ENCODE results near the gene ARHGAP9. TPM values are rescaled to one million over a fixed set of nuclear protein-coding genes. Genes with fewer than 3 reads are reported as not detected.
"Not testable (repeated sequence)": the region's sequence is repeated elsewhere in the genome, so short reads cannot be mapped to it uniquely, and the experiment has no call there.

ARHGAP9 gene
- total RNA-seq, 1 experiment from 2014 or later: 2.6 TPM

DNA sequence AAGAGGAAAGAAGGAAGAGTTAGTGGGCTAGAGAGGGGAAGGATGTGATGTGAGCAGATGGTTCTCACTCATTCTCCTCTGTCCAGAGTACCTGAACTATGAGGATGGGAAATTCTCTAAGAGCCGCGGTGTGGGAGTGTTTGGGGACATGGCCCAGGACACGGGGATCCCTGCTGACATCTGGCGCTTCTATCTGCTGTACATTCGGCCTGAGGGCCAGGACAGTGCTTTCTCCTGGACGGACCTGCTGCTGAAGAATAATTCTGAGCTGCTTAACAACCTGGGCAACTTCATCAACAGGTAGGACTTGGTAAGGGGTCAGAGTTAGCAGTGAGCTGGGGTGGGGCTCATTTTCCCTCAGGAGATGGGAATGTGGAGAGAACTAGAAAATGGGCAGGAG, 33.0 kb upstream of the ARHGAP9 start:
- H3K27me3 ChIP-seq (ENCODE audit: control insufficient read depth, insufficient read depth, low read length): no peaks in the 10 kb centered on the region
- no peak for DNase-seq
- H3K36me3 ChIP-seq (replicated peaks; ENCODE audit: control insufficient read depth, insufficient read depth, low read length): peaks cover 60% of the 10 kb centered on the region
- no peak overlapping the region for H3K4me3 ChIP-seq (ENCODE audit: insufficient read depth, low read depth, low read length)

GRCh38 chr12:57511588-57512325, 32.1 kb upstream of the ARHGAP9 start:
- H3K4me3 ChIP-seq (ENCODE audit: insufficient read depth, low read depth, low read length): no peak overlapping the region
- H3K27me3 ChIP-seq (ENCODE audit: control insufficient read depth, insufficient read depth, low read length): no peaks in the 10 kb centered on the region
- DNase-seq: no peak
- peaks cover 54% of the 10 kb centered on the region for H3K36me3 ChIP-seq (replicated peaks; ENCODE audit: control insufficient read depth, insufficient read depth, low read length)

- Histone ChIP-seq H3K36me3 (replicated peaks; ENCODE audit: control insufficient read depth, insufficient read depth, low read length) (peaks cover 53% of the 10 kb centered on the region), H3K27me3 (ENCODE audit: control insufficient read depth, insufficient read depth, low read length) (no peaks in the 10 kb centered on the region)
- DNase-seq: no peak
These were observed 31.5 kb upstream of the ARHGAP9 start for GRCh38 chr12:57511161-57511560.

DNA sequence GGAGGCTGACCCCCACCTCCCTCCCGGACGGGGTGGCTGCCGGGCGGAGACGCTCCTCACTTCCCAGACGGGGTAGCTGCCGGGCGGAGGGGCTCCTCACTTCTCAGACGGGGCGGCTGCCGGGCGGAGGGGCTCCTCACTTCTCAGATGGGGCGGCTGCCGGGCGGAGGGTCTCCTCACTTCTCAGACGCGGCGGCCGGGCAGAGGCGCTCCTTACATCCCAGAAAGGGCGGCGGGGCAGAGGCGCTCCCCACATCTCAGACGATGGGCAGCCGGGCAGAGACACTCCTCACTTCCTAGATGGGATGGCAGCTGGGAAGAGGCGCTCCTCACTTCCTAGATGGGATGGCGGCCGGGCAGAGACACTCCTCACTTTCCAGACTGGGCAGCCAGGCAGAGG, 28.1 kb upstream of the ARHGAP9 start:
- not testable (repeated sequence) for DNase-seq; H3K27me3 ChIP-seq (ENCODE audit: control insufficient read depth, insufficient read depth, low read length); H3K4me3 ChIP-seq (ENCODE audit: insufficient read depth, low read depth, low read length)
- peaks cover 55% of the 10 kb centered on the region for H3K36me3 ChIP-seq (replicated peaks; ENCODE audit: control insufficient read depth, insufficient read depth, low read length)

More at GRCh38 chr12:57511161-57511560, 31.5 kb upstream of the ARHGAP9 start:
- H3K4me3 ChIP-seq (ENCODE audit: insufficient read depth, low read depth, low read length): no peak overlapping the region

GRCh38 chr12:57506541-57506940, 26.9 kb upstream of the ARHGAP9 start:
- H3K27me3 ChIP-seq (ENCODE audit: control insufficient read depth, insufficient read depth, low read length); DNase-seq; H3K4me3 ChIP-seq (ENCODE audit: insufficient read depth, low read depth, low read length): not testable (repeated sequence)
- H3K36me3 ChIP-seq (replicated peaks; ENCODE audit: control insufficient read depth, insufficient read depth, low read length): peaks cover 47% of the 10 kb centered on the region

GRCh38 chr12:57502311-57502969, 22.8 kb upstream of the ARHGAP9 start:
- H3K36me3 ChIP-seq (replicated peaks; ENCODE audit: control insufficient read depth, insufficient read depth, low read length): peaks cover 65% of the 10 kb centered on the region
- not testable (repeated sequence) for H3K27me3 ChIP-seq (ENCODE audit: control insufficient read depth, insufficient read depth, low read length); DNase-seq; H3K4me3 ChIP-seq (ENCODE audit: insufficient read depth, low read depth, low read length)

GRCh38 chr12:57500213-57500612, 20.5 kb upstream of the ARHGAP9 start:
- no peak for DNase-seq
- H3K27me3 ChIP-seq (ENCODE audit: control insufficient read depth, insufficient read depth, low read length): no peaks in the 10 kb centered on the region
- peaks cover 60% of the 10 kb centered on the region for H3K36me3 ChIP-seq (replicated peaks; ENCODE audit: control insufficient read depth, insufficient read depth, low read length)

GRCh38 chr12:57498571-57498970, 18.9 kb upstream of the ARHGAP9 start:
- DNase-seq: no peak
- Histone ChIP-seq H3K4me3 (ENCODE audit: insufficient read depth, low read depth, low read length) (no peak overlapping the region), H3K27me3 (ENCODE audit: control insufficient read depth, insufficient read depth, low read length) (no peaks in the 10 kb centered on the region), H3K36me3 (replicated peaks; ENCODE audit: control insufficient read depth, insufficient read depth, low read length) (peaks cover 47% of the 10 kb centered on the region)

More at GRCh38 chr12:57500213-57500612, 20.5 kb upstream of the ARHGAP9 start:
- H3K4me3 ChIP-seq (ENCODE audit: insufficient read depth, low read depth, low read length): no peak overlapping the region

- Histone ChIP-seq H3K4me3 (ENCODE audit: insufficient read depth, low read depth, low read length) (no peak overlapping the region), H3K27me3 (ENCODE audit: control insufficient read depth, insufficient read depth, low read length) (no peaks in the 10 kb centered on the region), H3K36me3 (replicated peaks; ENCODE audit: control insufficient read depth, insufficient read depth, low read length) (peaks cover 45% of the 10 kb centered on the region)
- peak; percentile 60 for DNase-seq
These were observed 18.5 kb upstream of the ARHGAP9 start for GRCh38 chr12:57498132-57498502.

DNA sequence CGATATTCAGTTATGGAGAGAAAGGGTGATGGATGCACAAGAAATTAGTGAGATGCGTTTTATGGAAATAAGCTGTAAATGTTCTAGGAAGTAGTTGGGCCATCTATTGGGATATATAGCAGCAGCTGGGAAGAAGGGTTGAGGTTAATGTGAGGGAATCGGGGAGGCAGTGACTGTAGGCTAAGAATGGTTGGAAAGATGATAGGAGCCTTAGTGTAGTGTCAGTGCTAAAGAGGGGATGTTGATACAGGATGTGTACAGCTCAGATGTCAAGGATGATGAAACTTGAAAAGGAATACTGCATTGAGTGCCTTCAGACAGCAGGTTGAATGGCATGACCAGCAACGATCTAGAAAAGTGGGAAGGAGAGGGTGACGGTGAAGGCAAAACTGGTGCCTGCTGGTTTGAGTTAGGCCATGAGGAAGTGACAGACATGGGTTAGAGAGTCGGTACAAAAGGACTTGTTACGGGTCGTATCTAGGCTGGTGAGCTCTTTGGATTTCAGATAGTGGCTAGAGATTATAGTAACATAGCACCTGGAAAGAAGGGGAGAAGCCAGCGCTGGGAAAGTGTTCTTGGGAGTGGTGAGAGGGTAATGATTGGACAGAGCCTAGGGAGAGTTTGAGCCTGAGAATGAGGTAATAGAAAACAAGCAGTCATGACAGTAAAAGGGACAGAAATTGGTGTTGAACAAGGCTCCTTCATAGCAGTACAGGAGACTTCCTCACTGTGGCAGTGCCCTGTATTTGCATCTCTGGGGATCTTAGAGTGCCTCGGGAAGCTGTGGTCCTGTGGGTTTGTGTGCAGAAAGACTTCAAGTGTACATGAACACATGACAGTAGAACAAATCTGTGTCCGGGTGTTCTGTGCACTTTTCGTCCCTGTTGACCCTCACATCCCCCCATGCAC, 17.8 kb upstream of the ARHGAP9 start:
- Histone ChIP-seq H3K27me3 (ENCODE audit: control insufficient read depth, insufficient read depth, low read length) (no peaks in the 10 kb centered on the region), H3K4me3 (ENCODE audit: insufficient read depth, low read depth, low read length) (no peak overlapping the region), H3K36me3 (replicated peaks; ENCODE audit: control insufficient read depth, insufficient read depth, low read length) (peaks cover 49% of the 10 kb centered on the region)
- no peak for DNase-seq

DNA sequence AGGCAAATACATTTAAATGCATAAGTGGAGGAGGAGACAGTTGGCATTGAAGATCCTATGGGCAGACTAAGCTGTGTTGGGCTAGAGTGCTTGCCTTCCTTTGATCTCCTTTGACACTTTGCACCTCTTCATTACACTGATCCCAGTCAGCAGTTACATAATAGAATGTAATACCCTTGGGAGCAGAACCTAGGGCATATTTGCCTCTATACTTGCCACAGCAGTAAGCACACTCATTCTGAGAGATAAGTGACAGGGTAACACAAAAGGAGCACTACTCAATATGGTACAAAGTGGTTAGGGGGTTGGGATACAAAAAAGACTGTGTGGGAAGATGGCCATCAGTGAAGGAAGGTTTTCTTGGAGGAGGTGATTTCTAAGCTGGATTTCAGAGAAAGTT, 17.2 kb upstream of the ARHGAP9 start:
- Histone ChIP-seq H3K4me3 (ENCODE audit: insufficient read depth, low read depth, low read length) (no peak overlapping the region), H3K27me3 (ENCODE audit: control insufficient read depth, insufficient read depth, low read length) (no peaks in the 10 kb centered on the region), H3K36me3 (replicated peaks; ENCODE audit: control insufficient read depth, insufficient read depth, low read length) (peaks cover 46% of the 10 kb centered on the region)
- no peak for DNase-seq

- DNase-seq; H3K27me3 ChIP-seq (ENCODE audit: control insufficient read depth, insufficient read depth, low read length); H3K4me3 ChIP-seq (ENCODE audit: insufficient read depth, low read depth, low read length): not testable (repeated sequence)
- peaks cover 50% of the 10 kb centered on the region for H3K36me3 ChIP-seq (replicated peaks; ENCODE audit: control insufficient read depth, insufficient read depth, low read length)
These were observed 15.5 kb upstream of the ARHGAP9 start for GRCh38 chr12:57495051-57495701.

DNA sequence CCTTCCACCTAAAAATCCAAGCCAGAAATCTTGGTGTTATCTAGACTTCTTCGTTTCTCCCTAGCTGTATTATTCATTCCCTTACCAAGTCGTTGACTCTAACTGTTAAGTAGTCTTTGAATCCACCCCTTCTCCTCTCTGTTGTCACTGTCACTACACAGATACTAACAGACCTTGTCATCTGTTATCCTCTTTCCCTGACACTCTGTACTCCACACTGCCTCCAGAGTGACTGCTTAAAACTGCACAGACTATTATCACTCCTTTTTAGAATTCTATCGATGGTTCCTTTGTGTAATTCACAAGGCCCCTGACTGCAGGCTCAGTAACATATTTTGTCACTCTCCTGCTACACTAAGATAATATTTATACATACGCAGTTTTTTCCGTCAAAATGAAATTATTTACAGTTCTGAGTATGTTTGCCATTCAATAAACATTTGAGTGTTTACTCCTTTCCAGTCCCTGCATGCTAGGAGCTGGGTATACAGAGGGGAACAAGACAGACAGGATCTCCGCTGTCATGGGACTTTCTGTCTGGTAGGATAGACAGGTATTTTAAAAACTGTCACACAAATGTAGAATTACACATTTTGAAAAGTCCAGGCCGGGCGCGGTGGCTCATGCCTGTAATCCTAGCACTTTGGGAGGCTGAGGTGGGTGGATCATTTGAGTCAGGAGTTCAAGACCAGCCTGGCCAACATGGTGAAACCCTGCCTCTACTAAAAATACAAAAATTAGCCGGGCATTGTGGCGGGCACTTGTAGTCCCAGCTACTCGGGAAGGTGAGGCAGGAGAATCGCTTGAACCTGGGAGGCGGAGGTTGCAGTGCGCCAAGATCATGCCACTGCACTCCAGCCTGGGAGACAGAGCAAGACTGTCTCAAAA, 12.0 kb upstream of the ARHGAP9 start:
- H3K27me3 ChIP-seq (ENCODE audit: control insufficient read depth, insufficient read depth, low read length): no peaks in the 10 kb centered on the region

More for the DNA sequence above, 12.0 kb upstream of the ARHGAP9 start:
- H3K4me3 ChIP-seq (ENCODE audit: insufficient read depth, low read depth, low read length): no peak overlapping the region
- H3K36me3 ChIP-seq (replicated peaks; ENCODE audit: control insufficient read depth, insufficient read depth, low read length): peaks cover 39% of the 10 kb centered on the region
- DNase-seq: no peak
